Small intestine (tissue), 7 donors: ENCODE measurements around the gene HMGXB3. TPM values are rescaled to one million over a fixed set of nuclear protein-coding genes. Genes with fewer than 3 reads are reported as not detected.

ENCODE experiments used
- DNase-seq, 2 donors: peaks; one replicate each; pipeline versions ENCODE4 v3.0.0 to v3.0.0-alpha.2; 2013
- FAIRE-seq: peaks from 2 replicates; lab custom pipeline; 2012; peaks lifted over from hg19 to GRCh38; lab: Jason Lieb, UNC
- H3K27ac ChIP-seq, 3 donors: one replicate each; pipeline ENCODE4 v1.5.1; 2013; ENCODE audit warnings: low read length in 2 of 3, mild to moderate bottlenecking in 2 of 3, control low read depth in 1 of 3, inconsistent platforms in 1 of 3, low read depth in 1 of 3, moderate library complexity in 1 of 3
- H3K27me3 ChIP-seq, 3 donors: one replicate each; pipeline ENCODE4 v1.6.1; 2013; ENCODE audit warnings: low read length in 3 of 3, inconsistent platforms in 1 of 3; ENCODE audit not compliant: control insufficient read depth in 3 of 3, insufficient read depth in 3 of 3
- H3K36me3 ChIP-seq, 3 donors: one replicate each; pipeline ENCODE4 v1.6.1; 2013; ENCODE audit warnings: low read length in 3 of 3, inconsistent platforms in 1 of 3, low read depth in 1 of 3, mild to moderate bottlenecking in 1 of 3, moderate library complexity in 1 of 3; ENCODE audit not compliant: control insufficient read depth in 3 of 3, insufficient read depth in 2 of 3
- H3K4me1 ChIP-seq, 3 donors: one replicate each; pipeline ENCODE4 v1.6.1; 2013; ENCODE audit warnings: low read length in 2 of 3, inconsistent platforms in 1 of 3, low read depth in 1 of 3, mild to moderate bottlenecking in 1 of 3, moderate library complexity in 1 of 3; ENCODE audit not compliant: control insufficient read depth in 3 of 3, insufficient read depth in 2 of 3
- H3K4me3 ChIP-seq, 3 donors: one replicate each; pipeline ENCODE4 v1.5.1; 2013; ENCODE audit warnings: low read length in 3 of 3, control low read depth in 1 of 3, inconsistent platforms in 1 of 3, low read depth in 1 of 3, mild to moderate bottlenecking in 1 of 3, moderate library complexity in 1 of 3
- H3K9me3 ChIP-seq, 2 donors: one replicate each; pipeline ENCODE4 v1.6.1; 2013; ENCODE audit warnings: low read depth in 1 of 2, low read length in 1 of 2; ENCODE audit not compliant: control insufficient read depth in 2 of 2, insufficient read depth in 1 of 2
- WGBS, 3 donors: extraction: QIAGEN DNeasy Blood & Tissue Kit; methylation state at CpG; one replicate each; pipeline ENCODE4 v1.1.7; 2013; 5-methylcytosine and 5-hydroxymethylcytosine counted together
- polyA plus RNA-seq, 4 donors: library from polyadenylated mRNA; stranded (reverse) in 3 of 4; unstranded in 1 of 4; fragments of 200-250 nt in 3 of 4; fragments of 120-200 nt in 1 of 4; gene quantifications; one replicate each; pipeline versions ENCODE4 v1.2.1 to v1.2.3, GENCODE V29; 2013
- donor health status: healthy with polysubstance abuse.
- donor health status: control.
- donor health status: control.
- donor health status: Bipolar disorder and iron deficiency.
- donor health status: healthy.

HMGXB3 gene
- polyA plus RNA-seq, 4 donors = 8.1 to 35.1 (median 13.4) TPM

DNA sequence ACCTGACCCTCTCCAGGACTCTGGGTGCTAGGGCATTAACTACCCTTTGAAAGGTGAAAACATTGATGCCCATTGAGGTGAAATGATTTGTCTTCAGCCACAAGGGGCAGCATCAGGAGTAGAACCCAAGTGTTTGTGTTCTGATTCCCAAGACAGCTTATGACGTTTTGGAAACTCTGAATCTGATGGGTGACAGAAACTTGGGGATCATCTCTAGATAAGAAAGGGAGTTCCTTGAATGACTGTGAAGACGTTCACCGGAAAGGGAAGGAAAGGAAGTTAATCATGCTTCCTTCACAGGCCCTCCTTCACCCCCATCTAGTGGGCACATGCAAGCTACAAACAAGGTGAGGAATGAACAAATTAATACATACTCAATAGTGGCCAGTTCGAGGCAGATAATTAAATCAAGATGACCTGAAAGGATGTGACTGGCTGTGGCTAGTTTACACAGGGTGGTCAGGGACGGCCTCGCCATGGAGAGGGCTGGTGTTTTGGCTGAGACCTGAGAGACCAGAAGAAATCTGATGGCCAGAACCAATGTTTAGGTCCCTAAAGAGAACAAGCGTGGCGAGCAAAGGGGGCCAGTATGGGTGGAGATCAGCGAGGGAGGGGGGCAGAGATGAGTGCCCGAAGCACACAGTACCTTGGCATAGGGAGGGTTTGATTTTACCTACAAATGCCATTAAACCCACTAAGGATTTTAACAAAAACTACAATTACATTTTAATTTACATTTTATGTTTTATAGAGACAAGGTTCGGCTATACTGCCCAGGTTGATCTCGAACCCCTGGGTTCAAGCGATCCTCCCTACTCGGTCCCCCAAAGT lies 40.9 kb upstream of the HMGXB3 start:
- Histone ChIP-seq H3K4me1 (peaks cover 0 to 41% (median 3%) of the 10 kb centered on the region in 3 donors), H3K4me3 (peak overlapping the region in 2 of 3 donors; percentile 85 to 88), H3K36me3 (peaks cover 0 to 6% (median 0%) of the 10 kb centered on the region in 3 donors), H3K27me3 (no peaks in the 10 kb centered on the region), H3K9me3 (no peaks in the 10 kb centered on the region), H3K27ac (peak overlapping the region; percentile 90 to 99 (median 98))
- peak; percentile 63 to 76 for DNase-seq
- WGBS, 3 donors = 30 to 34% (median 34%) methylated on average over 14 of the region's 14 CpGs
- FAIRE-seq = no peak

DNA sequence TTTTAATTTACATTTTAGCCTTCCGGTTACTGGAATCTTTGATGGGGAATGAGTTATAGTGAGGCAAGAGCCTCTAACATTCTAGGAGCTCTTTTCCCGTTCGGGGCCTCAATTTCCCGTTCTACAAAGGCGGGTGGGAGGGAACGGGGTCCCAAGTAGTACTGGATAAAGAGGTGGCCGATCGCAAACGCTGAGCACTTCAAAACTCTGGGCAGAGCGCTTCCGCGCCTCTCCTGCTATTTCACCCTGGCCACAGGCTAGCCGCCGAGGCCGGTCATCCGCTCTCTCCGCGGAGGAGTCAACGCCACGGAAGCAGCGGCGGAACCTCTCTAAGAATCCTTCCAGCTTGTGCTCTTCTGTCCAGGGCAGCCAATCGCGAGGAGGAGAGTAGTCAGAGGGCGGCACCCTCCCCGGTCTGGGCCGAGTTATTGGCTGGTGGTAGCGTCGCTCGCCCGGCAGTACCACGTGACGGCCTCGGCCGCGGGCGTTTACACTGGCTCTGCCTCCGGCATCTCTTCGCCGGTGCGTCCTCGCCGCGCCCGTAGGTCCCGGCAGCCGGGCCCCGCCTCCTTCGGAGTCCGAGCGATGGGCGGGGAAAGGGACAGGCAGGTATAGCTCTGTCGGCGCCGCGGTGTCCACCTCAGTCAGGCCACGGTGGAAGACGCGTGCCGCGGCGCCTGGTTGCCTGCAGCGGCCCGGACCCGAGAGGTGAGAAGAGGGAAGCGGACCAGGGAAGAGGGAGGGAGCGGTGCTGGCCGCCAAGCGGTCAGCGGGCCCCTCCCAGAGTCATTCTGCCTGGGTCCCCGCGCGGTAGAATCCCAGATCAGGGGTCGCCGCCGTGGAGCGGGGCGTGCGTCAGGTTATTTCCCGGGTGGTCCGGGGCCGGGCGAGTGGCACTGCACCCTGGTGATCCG lies 40.0 kb upstream of the HMGXB3 start, which contains the start of gene SLC26A2:
Gene SLC26A2, plus strand, starts transcription at position 487 of the 914 bp plus-strand sequence. CDS start 16,895 bp downstream, outside the sequence.
- H3K27ac ChIP-seq = peak within 1 kb of the TSS; percentile 90 to 99 (median 98)
- peaks cover 0 to 41% (median 3%) of the 10 kb centered on the region in 3 donors for H3K4me1 ChIP-seq
- WGBS, 3 donors = 0% methylated on average over 72 to 84 of the region's 84 CpGs
- H3K4me3 ChIP-seq = peak within 1 kb of the TSS; percentile 70 to 88 (median 85)
- DNase-seq (peak; percentile 99), FAIRE-seq (no peak)
- H3K9me3 ChIP-seq = no peaks in the 10 kb centered on the region
- peaks cover 0 to 6% (median 0%) of the 10 kb centered on the region in 3 donors for H3K36me3 ChIP-seq
- H3K27me3 ChIP-seq = no peaks in the 10 kb centered on the region

DNA sequence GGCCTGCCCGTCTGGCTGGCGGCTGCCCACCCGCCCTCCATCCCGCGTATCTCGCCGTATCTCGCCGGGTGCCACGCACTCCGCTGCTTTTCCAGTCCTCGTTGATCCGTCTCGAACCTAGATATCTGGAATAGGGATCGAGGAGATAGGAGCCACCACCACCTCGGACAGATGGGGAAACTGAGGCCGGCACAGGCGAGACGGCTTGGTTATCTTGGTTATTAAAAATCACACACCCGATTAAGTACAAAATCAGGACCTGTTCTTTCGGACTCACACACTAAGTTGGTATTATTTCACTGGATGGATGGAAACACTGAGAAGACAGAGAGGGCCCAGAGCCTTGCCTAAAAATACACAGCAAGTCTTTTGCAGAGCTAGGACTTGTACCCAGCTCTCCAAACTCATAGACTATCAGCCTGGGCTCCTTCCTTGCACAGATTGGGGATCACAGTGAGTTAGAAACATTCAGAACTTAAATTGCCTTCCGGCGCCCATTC lies 39.3 kb upstream of the HMGXB3 start:
- peak overlapping the region; percentile 70 to 88 (median 85) for H3K4me3 ChIP-seq
- no peak for FAIRE-seq
- no peaks in the 10 kb centered on the region for H3K27me3 ChIP-seq
- H3K27ac ChIP-seq = peak overlapping the region; percentile 75 to 99 (median 81)
- no peak for DNase-seq
- H3K4me1 ChIP-seq = peaks cover 0 to 46% (median 5%) of the 10 kb centered on the region in 3 donors
- H3K36me3 ChIP-seq = peaks cover 0 to 6% (median 0%) of the 10 kb centered on the region in 3 donors
- no peaks in the 10 kb centered on the region for H3K9me3 ChIP-seq
- WGBS, 3 donors = 11 to 16% (median 16%) methylated on average over 23 of the region's 23 CpGs

DNA sequence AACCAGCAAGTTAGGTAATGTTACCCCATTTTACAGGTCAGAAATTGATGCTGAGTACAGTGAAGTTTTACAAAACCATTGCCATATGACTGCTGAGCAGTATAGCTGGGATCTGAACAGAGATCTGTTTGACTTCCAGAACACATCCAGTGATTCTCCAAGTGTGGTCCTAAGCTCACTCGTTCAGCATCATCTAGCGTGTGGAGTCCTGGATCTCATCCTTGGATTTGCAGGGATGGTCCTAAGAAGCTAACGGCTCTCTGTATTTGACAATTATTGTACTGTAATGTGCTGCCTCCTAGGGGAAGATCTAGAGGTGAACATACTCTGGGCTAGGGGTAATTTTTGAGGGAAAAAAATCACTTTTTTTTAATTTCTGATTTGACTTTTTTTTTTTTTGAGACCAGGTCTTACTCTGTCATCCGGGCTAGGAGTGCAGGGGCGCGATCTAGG lies 38.6 kb upstream of the HMGXB3 start:
- Histone ChIP-seq H3K4me3 (peak overlapping the region; percentile 10 to 88 (median 85)), H3K27me3 (no peaks in the 10 kb centered on the region), H3K4me1 (peaks cover 0 to 48% (median 5%) of the 10 kb centered on the region in 3 donors), H3K9me3 (no peaks in the 10 kb centered on the region), H3K36me3 (peaks cover 0 to 6% (median 0%) of the 10 kb centered on the region in 3 donors), H3K27ac (no peak overlapping the region)
- DNase-seq = peak; percentile 41 to 68
- no peak for FAIRE-seq
- 64 to 70% (median 68%) methylated on average over 6 of the region's 6 CpGs for WGBS, 3 donors

DNA sequence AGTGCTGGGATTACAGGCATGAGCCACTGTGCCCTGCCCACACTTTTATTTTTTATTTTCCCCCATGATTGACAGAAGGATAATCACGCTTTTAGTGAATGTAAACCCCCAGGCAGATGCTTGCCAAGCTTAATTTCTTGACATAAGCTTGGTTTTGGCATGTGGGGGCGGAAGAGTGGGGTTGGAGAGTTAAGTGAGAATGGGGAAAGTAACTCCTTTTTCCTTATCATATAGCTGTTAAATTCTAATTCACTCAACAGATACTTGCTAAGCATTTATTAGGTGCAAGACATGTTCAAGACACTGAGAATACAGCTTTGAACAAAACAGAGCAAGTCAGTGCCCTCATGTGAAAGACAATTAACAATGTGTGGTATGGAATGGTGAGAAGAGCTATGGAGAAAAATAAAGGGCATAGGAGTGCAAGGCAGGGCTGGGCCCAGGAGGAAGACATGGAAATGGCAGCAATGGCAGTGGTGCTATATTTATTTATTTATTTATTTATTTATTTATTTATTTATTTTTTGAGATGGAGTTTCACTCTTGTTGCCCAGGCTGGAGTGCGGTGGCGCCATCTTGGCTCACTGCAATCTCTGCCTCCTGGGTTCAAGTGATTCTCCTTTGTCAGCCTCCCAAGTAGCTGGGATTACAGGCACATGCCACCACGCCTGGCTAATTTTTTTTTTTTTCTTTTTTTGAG lies 37.8 kb upstream of the HMGXB3 start:
- Histone ChIP-seq H3K27ac (no peak overlapping the region), H3K4me1 (peaks cover 0 to 47% (median 5%) of the 10 kb centered on the region in 3 donors), H3K27me3 (no peaks in the 10 kb centered on the region), H3K9me3 (no peaks in the 10 kb centered on the region), H3K36me3 (peaks cover 0 to 6% (median 0%) of the 10 kb centered on the region in 3 donors), H3K4me3 (peak overlapping the region in 1 of 3 donors; percentile 88)
- no peak for FAIRE-seq
- no peak for DNase-seq
- 93 to 98% (median 95%) methylated on average over 5 of the region's 5 CpGs for WGBS, 3 donors

DNA sequence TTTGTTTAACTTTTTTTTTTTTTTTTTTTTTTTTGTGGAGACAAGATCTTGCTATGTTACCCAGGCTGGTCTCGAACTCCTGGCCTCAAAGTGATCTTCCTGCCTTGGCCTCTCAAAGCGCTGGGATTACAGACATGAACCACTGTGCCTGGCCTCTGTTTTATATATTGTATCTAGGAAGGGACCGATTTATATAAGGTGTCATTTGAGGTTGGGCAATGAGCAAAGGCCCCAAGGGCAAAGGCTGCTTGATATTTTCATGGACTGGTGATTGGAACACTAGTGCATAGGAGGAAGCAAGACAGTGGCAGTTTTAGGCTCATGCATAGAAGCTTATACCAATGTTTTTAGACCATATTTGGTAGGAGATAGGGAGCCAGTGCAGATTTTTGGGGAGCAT lies 36.8 kb upstream of the HMGXB3 start:
- Histone ChIP-seq H3K36me3 (peaks cover 0 to 6% (median 0%) of the 10 kb centered on the region in 3 donors), H3K4me1 (peaks cover 0 to 46% (median 7%) of the 10 kb centered on the region in 3 donors), H3K27ac (peak overlapping the region in 1 of 3 donors; percentile 4), H3K9me3 (no peaks in the 10 kb centered on the region), H3K27me3 (no peaks in the 10 kb centered on the region), H3K4me3 (no peak overlapping the region)
- peak; percentile 70 to 90 for DNase-seq
- FAIRE-seq = no peak
- WGBS, 3 donors = 56 to 81% (median 70%) methylated on average over 3 of the region's 3 CpGs

DNA sequence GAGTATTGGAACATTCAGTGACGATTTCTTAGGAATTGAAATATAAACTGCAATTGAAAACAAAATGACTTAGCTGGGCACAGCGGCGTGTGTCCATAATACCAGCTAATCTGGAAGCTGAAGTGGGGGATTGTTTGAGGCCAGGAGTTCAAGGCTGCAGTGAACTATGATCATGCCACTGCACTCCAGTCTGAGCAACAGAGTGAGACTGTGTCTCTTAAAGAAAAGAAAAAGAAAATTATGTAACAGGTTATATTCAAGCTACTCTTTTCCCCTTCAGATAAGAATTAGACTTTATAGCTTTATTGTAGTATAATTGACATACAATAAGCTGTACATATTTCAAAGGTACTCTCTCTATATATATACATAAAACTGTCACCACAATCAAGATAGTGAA lies 33.6 kb upstream of the HMGXB3 start:
- FAIRE-seq = no peak
- no peaks in the 10 kb centered on the region for H3K9me3 ChIP-seq
- H3K4me1 ChIP-seq = peaks cover 0 to 45% (median 9%) of the 10 kb centered on the region in 3 donors
- no peaks in the 10 kb centered on the region for H3K27me3 ChIP-seq
- WGBS, 3 donors = 19 to 59% (median 40%) methylated on average over 3 of the region's 3 CpGs
- DNase-seq = peak; percentile 57 to 77
- peak overlapping the region in 2 of 3 donors; percentile 23 to 55 for H3K27ac ChIP-seq
- peaks cover 0 to 10% (median 0%) of the 10 kb centered on the region in 3 donors for H3K36me3 ChIP-seq
- no peak overlapping the region for H3K4me3 ChIP-seq
